Ovary (tissue), 3 donors: ENCODE results near the gene PCYT1A.

Experiments
- CTCF ChIP-seq, 3 donors: fragments of 450-650 bp in 2 of 3; fragments of 200-600 bp in 1 of 3; IDR thresholded peaks; one replicate each; pipeline versions ENCODE4 v1.5.1 to v1.8.0; 2016 to 2022; ENCODE audit warnings: antibody characterized with exemption in 3 of 3, mild to moderate bottlenecking in 1 of 3
- POLR2A ChIP-seq: fragments of 450-650 bp; IDR thresholded peaks from one replicate; pipeline ENCODE4 v1.6.1; 2017; ENCODE audit warnings: antibody characterized with exemption, mild to moderate bottlenecking, moderate library complexity
- donor health status: DM: no; HTN: no; CAD: no.

- TF ChIP-seq CTCF (IDR thresholded peaks at IDR 0.05) (no peak), POLR2A (no peak)
Observed at GRCh38 chr3:196274585-196274984, 12.9 kb downstream of the PCYT1A start.
